Activated CD4-positive, alpha-beta memory T cell treated with anti-CD3 and anti-CD28 coated beads for 36 hours (primary cell): ENCODE results near the gene MBOAT2. TPM values are rescaled to one million over a fixed set of nuclear protein-coding genes. Genes with fewer than 3 reads are reported as not detected.
A peak's percentile ranks its signal among the peaks of the same experiment; 100 is the strongest.

Experiments
- CTCF ChIA-PET: fragments of 350-600 bp; sonication (Branson Sonifier 250); formaldehyde crosslinking; loops from one replicate; lab custom pipeline; 2021; ENCODE audit warnings: antibody characterized with exemption, inconsistent platforms; lab: Charles Lee
- POLR2A ChIA-PET: fragments of 350-600 bp; sonication (Branson Sonifier 250); formaldehyde crosslinking; loops from one replicate; lab custom pipeline; 2021; ENCODE audit warnings: antibody characterized with exemption; lab: Charles Lee
- DNase-seq: peaks from one replicate; pipeline ENCODE4 v3.0.0-alpha.2; 2020
- H3K27ac Mint-ChIP-seq: one replicate; pipeline ENCODE4 v1.8.0; 2021; ENCODE audit warnings: mixed read lengths
- H3K27me3 Mint-ChIP-seq: one replicate; pipeline ENCODE4 v1.8.0; 2021; ENCODE audit warnings: mixed read lengths
- H3K36me3 Mint-ChIP-seq: one replicate; pipeline ENCODE4 v1.8.0; 2021; ENCODE audit warnings: mixed read lengths
- H3K4me1 Mint-ChIP-seq: one replicate; pipeline ENCODE4 v1.8.0; 2021; ENCODE audit warnings: low read depth, mixed read lengths
- H3K4me3 Mint-ChIP-seq: one replicate; pipeline ENCODE4 v1.8.0; 2021; ENCODE audit warnings: mild to moderate bottlenecking, mixed read lengths
- H3K9me3 Mint-ChIP-seq: one replicate; pipeline ENCODE4 v1.8.0; 2021; ENCODE audit warnings: mixed read lengths
- intact Hi-C: fragments of 100-400 bp; cut with micrococcal nuclease; formaldehyde crosslinking; loops from one replicate; pipeline ENCODE4 v1.15.1; 2023
- total RNA-seq, 2 experiments: library from RNA; stranded (reverse); gene quantifications; one replicate each; pipeline ENCODE4 v1.2.3, GENCODE V29; 2021

Gene MBOAT2
- total RNA-seq, 2 experiments from 2014 or later = 6.4 to 7.0 TPM

DNA sequence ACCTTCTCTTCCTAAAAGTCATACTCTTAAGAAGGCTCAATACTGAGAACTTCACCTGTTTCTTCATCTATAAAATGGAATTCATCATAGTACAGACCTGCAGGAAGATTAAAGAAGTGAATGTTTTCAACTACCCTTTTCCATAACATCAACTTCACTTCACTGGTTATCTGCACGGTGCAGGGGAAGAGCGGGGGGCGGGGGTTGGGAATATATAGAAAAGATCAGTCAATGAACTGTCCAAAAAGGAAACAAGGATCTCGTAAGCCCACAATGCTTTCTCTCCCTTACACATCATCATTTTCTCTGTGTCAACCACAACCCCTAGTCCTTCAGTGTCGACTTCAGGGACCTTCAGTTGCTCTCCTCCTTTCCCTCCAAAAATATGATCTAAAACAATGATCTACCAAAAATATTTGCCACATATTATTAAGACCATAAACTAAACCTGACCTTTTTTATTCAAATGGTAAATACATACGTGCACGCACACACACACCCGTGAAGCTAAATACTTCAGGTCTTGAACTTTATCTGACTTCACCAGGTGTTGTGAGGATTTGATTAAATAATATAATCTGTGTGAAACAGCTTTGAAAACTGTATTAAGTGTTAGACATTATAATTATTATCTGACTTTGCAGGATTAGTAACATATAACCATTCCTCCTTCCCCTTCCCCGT lies 4.9 kb downstream of the MBOAT2 start:
- H3K9me3 Mint-ChIP-seq = no peaks in the 10 kb centered on the region
- no peaks in the 10 kb centered on the region for H3K36me3 Mint-ChIP-seq
- ChIA-PET CTCF (no interaction called here), POLR2A (no interaction called here)
- peaks cover 9% of the 10 kb centered on the region for H3K4me1 Mint-ChIP-seq
- H3K27me3 Mint-ChIP-seq = peaks cover 8% of the 10 kb centered on the region
- no peak for DNase-seq
- no peak overlapping the region for H3K4me3 Mint-ChIP-seq
- no peak overlapping the region for H3K27ac Mint-ChIP-seq
- intact Hi-C loops = no loop called here

DNA sequence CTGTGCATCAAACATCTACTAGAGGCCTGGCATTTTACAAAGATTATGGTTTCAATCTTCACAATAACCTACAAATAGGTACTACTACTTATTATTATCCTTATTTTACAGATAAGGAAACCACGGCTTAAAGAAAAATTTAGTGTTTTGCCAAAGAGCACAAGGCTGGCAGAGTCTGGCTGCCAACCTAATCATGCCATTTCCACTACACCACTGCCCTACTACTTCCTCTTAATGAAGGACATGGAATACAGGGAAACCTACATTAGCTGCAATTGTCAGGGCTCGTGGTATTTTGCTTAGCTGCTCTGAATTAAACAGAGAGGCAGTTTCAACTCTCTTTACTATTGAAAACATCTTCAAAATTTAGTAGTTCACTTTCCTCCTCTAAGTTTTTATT lies 5.9 kb downstream of the MBOAT2 start:
- ChIA-PET CTCF (no interaction called here), POLR2A (no interaction called here)
- H3K4me3 Mint-ChIP-seq = no peak overlapping the region
- intact Hi-C loops = no loop called here
- H3K27me3 Mint-ChIP-seq = peaks cover 7% of the 10 kb centered on the region
- no peak for DNase-seq
- no peaks in the 10 kb centered on the region for H3K36me3 Mint-ChIP-seq
- peaks cover 6% of the 10 kb centered on the region for H3K4me1 Mint-ChIP-seq
- no peak overlapping the region for H3K27ac Mint-ChIP-seq
- no peaks in the 10 kb centered on the region for H3K9me3 Mint-ChIP-seq

DNA sequence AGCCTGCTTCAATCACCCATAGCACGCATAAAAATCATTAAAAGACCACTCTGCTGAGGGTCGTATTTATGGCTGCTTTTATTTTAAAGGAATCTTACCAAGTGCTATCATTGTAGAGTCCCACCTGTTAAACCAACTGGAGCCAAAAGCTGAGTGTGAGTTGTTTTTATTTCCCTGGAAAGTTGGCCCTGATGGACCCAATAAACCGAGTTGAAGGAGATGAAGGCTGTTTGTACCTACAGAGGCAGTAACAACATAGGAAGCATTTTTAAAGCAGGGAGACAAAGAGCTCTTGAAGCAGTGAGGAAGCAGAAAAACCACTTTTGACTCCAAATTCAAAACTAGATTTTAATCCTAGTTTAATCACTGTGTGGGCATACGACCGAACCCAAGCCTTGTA lies 6.4 kb downstream of the MBOAT2 start:
- H3K36me3 Mint-ChIP-seq = no peaks in the 10 kb centered on the region
- no peaks in the 10 kb centered on the region for H3K9me3 Mint-ChIP-seq
- intact Hi-C loops = no loop called here
- CTCF ChIA-PET = no interaction called here
- POLR2A ChIA-PET = no interaction called here
- DNase-seq = no peak
- H3K27me3 Mint-ChIP-seq = peaks cover 5% of the 10 kb centered on the region
- H3K27ac Mint-ChIP-seq = no peak overlapping the region
- no peak overlapping the region for H3K4me3 Mint-ChIP-seq
- peaks cover 4% of the 10 kb centered on the region for H3K4me1 Mint-ChIP-seq

DNA sequence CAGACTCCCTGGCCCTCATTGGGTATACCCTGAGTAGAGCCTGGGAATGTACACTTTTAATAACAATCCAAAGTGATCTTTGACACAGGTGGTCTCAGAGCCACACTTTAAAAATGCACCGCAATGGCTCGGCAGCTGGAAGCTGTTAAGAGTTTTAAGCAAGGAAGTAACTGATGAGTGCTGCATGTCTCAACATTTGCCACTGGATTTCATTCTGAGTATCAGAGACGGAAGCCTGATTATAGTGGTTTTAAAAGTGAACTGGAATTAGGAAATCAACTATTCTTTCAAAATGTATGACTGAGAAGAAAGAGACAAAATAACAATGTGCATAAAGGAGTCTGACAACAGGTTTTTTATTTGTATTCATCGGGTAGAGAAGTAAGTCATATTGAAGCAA lies 7.5 kb downstream of the MBOAT2 start:
- H3K4me1 Mint-ChIP-seq = peaks cover 4% of the 10 kb centered on the region
- peaks cover 5% of the 10 kb centered on the region for H3K27me3 Mint-ChIP-seq
- ChIA-PET CTCF (no interaction called here), POLR2A (no interaction called here)
- no peaks in the 10 kb centered on the region for H3K9me3 Mint-ChIP-seq
- DNase-seq = no peak
- intact Hi-C loops = no loop called here
- H3K36me3 Mint-ChIP-seq = no peaks in the 10 kb centered on the region
- no peak overlapping the region for H3K27ac Mint-ChIP-seq
- no peak overlapping the region for H3K4me3 Mint-ChIP-seq

DNA sequence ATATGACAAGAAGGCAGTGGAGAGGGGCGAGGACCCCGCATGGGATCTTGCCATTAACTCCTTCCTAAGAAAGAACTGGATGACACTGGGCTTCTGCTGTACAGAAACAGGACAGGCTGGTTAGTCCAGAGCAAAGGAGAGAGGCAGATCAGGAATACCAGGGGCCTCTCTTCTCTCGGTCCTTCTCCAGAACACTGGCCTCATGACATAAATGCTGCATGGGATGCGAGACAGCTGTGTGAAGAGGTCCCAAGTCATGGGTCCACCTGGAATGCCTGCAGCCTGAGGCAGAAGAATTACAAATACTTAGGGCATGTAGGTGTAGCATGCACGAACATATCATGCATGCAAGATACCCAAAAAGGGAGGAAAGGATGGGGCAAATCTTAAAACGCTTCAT lies 9.1 kb downstream of the MBOAT2 start:
- peaks cover 7% of the 10 kb centered on the region for H3K27me3 Mint-ChIP-seq
- H3K36me3 Mint-ChIP-seq = no peaks in the 10 kb centered on the region
- no peak overlapping the region for H3K4me3 Mint-ChIP-seq
- no peaks in the 10 kb centered on the region for H3K4me1 Mint-ChIP-seq
- no peak for DNase-seq
- intact Hi-C loops = no loop called here
- ChIA-PET CTCF (no interaction called here), POLR2A (no interaction called here)
- no peaks in the 10 kb centered on the region for H3K9me3 Mint-ChIP-seq
- no peak overlapping the region for H3K27ac Mint-ChIP-seq

GRCh38 chr2:8993902-8994278 lies 9.6 kb downstream of the MBOAT2 start:
- CTCF ChIA-PET = no interaction called here
- Mint-ChIP-seq H3K36me3 (no peaks in the 10 kb centered on the region), H3K4me3 (no peak overlapping the region), H3K4me1 (no peaks in the 10 kb centered on the region), H3K9me3 (no peaks in the 10 kb centered on the region), H3K27ac (no peak overlapping the region), H3K27me3 (peaks cover 8% of the 10 kb centered on the region)
- DNase-seq = no peak
- POLR2A ChIA-PET = no interaction called here
- intact Hi-C loops = no loop called here

- ChIA-PET CTCF (no interaction called here), POLR2A (no interaction called here)
- DNase-seq = no peak
- peaks cover 8% of the 10 kb centered on the region for H3K27me3 Mint-ChIP-seq
- no peaks in the 10 kb centered on the region for H3K9me3 Mint-ChIP-seq
- no peaks in the 10 kb centered on the region for H3K36me3 Mint-ChIP-seq
- no peak overlapping the region for H3K4me3 Mint-ChIP-seq
- intact Hi-C loops = no loop called here
- no peak overlapping the region for H3K27ac Mint-ChIP-seq
- H3K4me1 Mint-ChIP-seq = no peaks in the 10 kb centered on the region
These were observed 10.1 kb downstream of the MBOAT2 start for GRCh38 chr2:8993196-8993901.

DNA sequence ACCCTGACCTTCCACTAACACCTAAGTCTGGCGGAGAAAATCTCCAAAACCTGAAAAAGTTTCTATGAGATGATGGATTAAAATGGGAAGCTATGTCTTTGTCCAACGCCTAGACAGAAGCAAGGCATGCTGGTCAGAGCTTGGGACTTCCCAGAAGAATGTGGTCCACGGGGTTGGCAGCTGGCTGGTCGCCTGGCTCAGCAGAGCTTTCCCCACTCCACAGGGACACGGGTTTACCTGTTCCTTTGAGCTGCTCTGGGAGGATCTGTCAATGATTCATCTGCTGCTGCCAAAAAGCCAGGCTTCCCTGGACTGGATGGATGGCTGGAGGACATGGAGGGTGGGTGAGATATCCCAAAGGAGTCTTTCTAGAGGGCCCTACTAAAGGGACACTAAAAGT lies 10.8 kb downstream of the MBOAT2 start:
- Mint-ChIP-seq H3K4me1 (no peaks in the 10 kb centered on the region), H3K9me3 (no peaks in the 10 kb centered on the region), H3K27ac (no peak overlapping the region), H3K4me3 (no peak overlapping the region), H3K36me3 (no peaks in the 10 kb centered on the region), H3K27me3 (peaks cover 8% of the 10 kb centered on the region)
- intact Hi-C loops = no loop called here
- ChIA-PET CTCF (interaction anchor here (0.9 kb wide), 1 partner anchor 12 kb away, joined by 3 read pairs; no protein-coding TSS in a partner anchor), POLR2A (no interaction called here)
- no peak for DNase-seq

DNA sequence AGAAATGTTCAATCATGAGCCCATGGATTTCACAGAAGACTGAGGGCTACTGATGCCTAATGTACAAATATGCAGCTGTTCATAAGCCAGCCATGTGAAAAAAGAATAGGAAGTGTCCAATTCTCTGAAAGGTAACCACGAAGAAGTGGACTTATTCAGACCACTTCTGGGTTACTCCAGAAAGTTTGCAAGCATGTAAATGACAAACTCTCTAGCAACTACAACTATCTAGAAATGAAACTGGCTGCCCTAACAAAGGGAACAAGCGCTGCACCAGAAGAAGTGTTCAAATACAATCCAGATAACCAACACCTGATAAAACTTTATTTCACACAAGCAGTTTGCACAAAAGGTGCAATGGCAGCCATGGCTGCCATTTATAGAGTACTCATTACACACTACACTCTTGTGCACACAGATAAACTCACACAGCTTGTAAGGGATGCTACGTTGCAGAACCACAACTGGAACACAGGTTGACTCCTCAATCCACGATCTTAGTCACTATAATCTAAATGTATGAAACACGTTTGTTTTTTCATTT lies 13.9 kb downstream of the MBOAT2 start:
- DNase-seq = no peak
- Mint-ChIP-seq H3K4me3 (no peak overlapping the region), H3K27me3 (peaks cover 9% of the 10 kb centered on the region), H3K4me1 (no peaks in the 10 kb centered on the region), H3K27ac (no peak overlapping the region), H3K9me3 (no peaks in the 10 kb centered on the region), H3K36me3 (no peaks in the 10 kb centered on the region)
- CTCF ChIA-PET = no interaction called here
- intact Hi-C loops = no loop called here
- POLR2A ChIA-PET = no interaction called here

GRCh38 chr2:8987410-8987809 lies 16.1 kb downstream of the MBOAT2 start:
- no peak for DNase-seq
- CTCF ChIA-PET = interaction anchor here (0.6 kb wide), 1 partner anchor 70 kb away, joined by 3 read pairs; no protein-coding TSS in a partner anchor
- POLR2A ChIA-PET = no interaction called here

DNA sequence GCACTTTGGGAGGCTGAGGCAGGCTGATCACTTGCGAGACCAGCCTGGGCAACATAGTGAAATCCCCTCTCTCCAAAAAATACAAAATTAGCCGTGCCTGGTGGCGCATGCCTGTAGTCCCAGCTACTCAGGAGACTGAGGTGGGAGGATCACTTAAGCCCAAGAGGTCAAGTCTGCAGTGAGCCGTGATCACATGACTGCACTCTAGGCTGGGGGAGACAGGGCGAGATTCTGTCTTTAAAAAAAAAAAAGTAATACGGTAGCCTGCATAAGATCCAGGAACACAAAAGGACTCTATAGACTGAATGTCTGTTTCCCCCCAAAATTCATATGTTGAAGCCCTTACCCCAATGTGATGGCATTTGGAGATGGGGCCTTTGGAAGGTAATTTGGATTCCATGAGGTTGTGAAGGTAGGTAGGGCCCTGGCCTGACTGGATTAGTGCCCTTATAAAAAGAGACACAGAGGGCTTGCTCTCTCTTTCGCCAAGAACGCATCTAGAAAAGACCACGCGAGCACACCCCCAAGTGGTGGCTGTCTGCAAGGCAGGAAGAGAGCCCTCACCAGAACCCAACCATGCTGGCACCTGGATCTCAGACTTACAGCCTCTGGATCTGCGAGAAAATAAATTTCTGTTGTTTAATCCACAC lies 17.0 kb downstream of the MBOAT2 start:
- CTCF ChIA-PET = no interaction called here
- H3K4me3 Mint-ChIP-seq = no peak overlapping the region
- intact Hi-C loops = no loop called here

More at GRCh38 chr2:8987410-8987809, 16.1 kb downstream of the MBOAT2 start:
- H3K4me3 Mint-ChIP-seq = no peak overlapping the region
- H3K36me3 Mint-ChIP-seq = no peaks in the 10 kb centered on the region
- H3K9me3 Mint-ChIP-seq = no peaks in the 10 kb centered on the region
- H3K27me3 Mint-ChIP-seq = peaks cover 6% of the 10 kb centered on the region
- no peak overlapping the region for H3K27ac Mint-ChIP-seq
- intact Hi-C loops = no loop called here
- H3K4me1 Mint-ChIP-seq = no peaks in the 10 kb centered on the region

GRCh38 chr2:8985561-8986326 lies 17.7 kb downstream of the MBOAT2 start:
- Mint-ChIP-seq H3K9me3 (no peaks in the 10 kb centered on the region), H3K27ac (no peak overlapping the region), H3K4me3 (no peak overlapping the region), H3K27me3 (peaks cover 5% of the 10 kb centered on the region), H3K36me3 (no peaks in the 10 kb centered on the region), H3K4me1 (no peaks in the 10 kb centered on the region)
- no peak for DNase-seq
- intact Hi-C loops = no loop called here
- CTCF ChIA-PET = no interaction called here
- POLR2A ChIA-PET = no interaction called here

More for the DNA sequence above, 17.0 kb downstream of the MBOAT2 start:
- no peak overlapping the region for H3K27ac Mint-ChIP-seq
- H3K4me1 Mint-ChIP-seq = no peaks in the 10 kb centered on the region
- peaks cover 7% of the 10 kb centered on the region for H3K27me3 Mint-ChIP-seq
- DNase-seq = peak; percentile 16
- no peaks in the 10 kb centered on the region for H3K36me3 Mint-ChIP-seq
- no peaks in the 10 kb centered on the region for H3K9me3 Mint-ChIP-seq
- POLR2A ChIA-PET = no interaction called here
